ENCODE results near the gene ZNF716. TPM values are rescaled to one million over a fixed set of nuclear protein-coding genes. Genes with fewer than 3 reads are reported as not detected.

ZNF716 gene
- total RNA-seq, 1 experiment from 2014 or later, result not detected

DNA sequence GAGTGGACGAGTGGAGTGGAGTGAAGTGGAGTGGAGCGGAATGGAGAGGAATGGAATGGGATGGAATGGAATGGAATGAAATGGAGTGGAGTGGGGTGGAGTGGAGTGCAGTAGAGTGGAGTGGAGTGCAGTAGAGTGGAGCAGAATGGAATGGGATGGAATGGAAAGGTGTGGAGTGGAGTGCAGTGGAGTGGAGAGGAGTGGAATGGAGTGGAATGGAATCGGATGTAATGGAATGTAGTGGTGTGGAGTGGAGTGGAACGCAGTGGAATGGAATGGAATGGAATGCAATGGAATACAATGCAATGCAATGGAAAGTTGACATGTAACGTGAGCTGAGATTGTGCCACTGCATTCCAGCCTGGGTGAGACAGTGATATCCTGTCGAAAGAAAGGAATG, 46.4 kb downstream of the ZNF716 start:
- H3K4me1 ChIP-seq (ENCODE audit: control insufficient read depth in 1 of 2, insufficient read depth in 2 of 2, low read length in 2 of 2), result no peaks in the 10 kb centered on the region
- H3K27ac ChIP-seq (ENCODE audit: low read depth, low read length), result no peak overlapping the region
- H3K9me2 ChIP-seq (ENCODE audit: insufficient read depth), result no peaks in the 10 kb centered on the region
- CTCF ChIA-PET, result no interaction called here
- H3K36me3 ChIP-seq (ENCODE audit: control insufficient read depth in 1 of 2, insufficient read depth in 2 of 2, low read length in 2 of 2), result no peaks in the 10 kb centered on the region
- POLR2A ChIA-PET, result no interaction called here
- ATAC-seq (no peak), DNase-seq (ENCODE audit: low read depth, low spot score) (no peak)
- RAD21 ChIA-PET (ENCODE audit: low non-redundant PET in 1 of 2, low total read pairs in 2 of 2, uncharacterized antibody in 2 of 2, unreplicated experiment in 2 of 2), result no interaction called here
- BruUV-seq (replicated peaks), result no TSS peak
- intact Hi-C loops (cut with micrococcal nuclease), result no loop called here
- H2AFZ ChIP-seq (ENCODE audit: low read depth, low read length, poor library complexity, severe bottlenecking), result no peak overlapping the region
- H3K9ac ChIP-seq (ENCODE audit: low read length), result no peak overlapping the region
- no peak overlapping the region for H3K4me3 ChIP-seq (replicated peaks in 1 of 2; ENCODE audit: low read depth in 1 of 2, low read length in 2 of 2)
- H3K27me3 ChIP-seq (ENCODE audit: insufficient read depth, low read length), result no peaks in the 10 kb centered on the region
- no peaks in the 10 kb centered on the region for H3K79me2 ChIP-seq (ENCODE audit: insufficient read depth, low read length)
- no peak overlapping the region for H3K4me2 ChIP-seq (ENCODE audit: low read length)
- peaks cover 26 to 41% of the 10 kb centered on the region in 2 experiments; a peak in 3 of 4 replicates for H3K9me3 ChIP-seq (ENCODE audit: control insufficient read depth in 1 of 2, insufficient read depth in 1 of 2, low read depth in 1 of 2, low read length in 2 of 2)
- H4K20me1 ChIP-seq (ENCODE audit: insufficient read depth), result no peaks in the 10 kb centered on the region
- TF ChIP-seq RAD21 (IDR thresholded peaks at IDR 0.05; ENCODE audit: low read depth), result no peak
- TF ChIP-seq, protein P1, sequence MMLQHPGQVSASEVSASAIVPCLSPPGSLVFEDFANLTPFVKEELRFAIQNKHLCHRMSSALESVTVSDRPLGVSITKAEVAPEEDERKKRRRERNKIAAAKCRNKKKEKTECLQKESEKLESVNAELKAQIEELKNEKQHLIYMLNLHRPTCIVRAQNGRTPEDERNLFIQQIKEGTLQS (IDR thresholded peaks at IDR 0.05), result no peak
- TF ChIP-seq ZNF274 (IDR thresholded peaks at IDR 0.05; ENCODE audit: low read depth, low read length), result no peak
- no peak for TF ChIP-seq SP1 (IDR thresholded peaks at IDR 0.05; ENCODE audit: low read depth)
- no peak for TF ChIP-seq POLR2AphosphoS5 (IDR thresholded peaks at IDR 0.05; ENCODE audit: low read depth, low read length)

DNA sequence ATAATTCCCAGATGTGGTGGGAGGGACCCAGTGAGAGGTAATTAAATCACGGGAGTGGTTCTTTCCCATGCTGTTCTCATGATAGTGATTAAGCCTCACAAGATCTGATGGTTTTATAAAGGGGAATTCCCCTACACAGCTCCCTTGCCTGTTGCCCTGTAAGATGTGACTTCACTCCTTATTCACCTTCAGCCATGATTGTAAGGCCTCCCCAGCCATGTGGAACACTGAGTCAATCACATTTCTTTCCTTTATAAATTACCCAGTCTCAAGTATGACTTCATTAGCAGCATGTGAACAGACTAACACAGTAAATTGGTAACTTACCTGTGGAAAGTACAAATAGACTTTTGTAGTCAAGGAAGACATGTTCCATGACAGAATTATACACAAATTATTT, 55.2 kb downstream of the ZNF716 start:
- TF ChIP-seq EGR1 (IDR thresholded peaks at IDR 0.05; ENCODE audit: low read depth) (no peak), SP1 (IDR thresholded peaks at IDR 0.05; ENCODE audit: low read depth) (no peak), CBX3 (IDR thresholded peaks at IDR 0.05; ENCODE audit: low read depth) (no peak), JUND (IDR thresholded peaks at IDR 0.05) (no peak), TCF7L2 (IDR thresholded peaks at IDR 0.05; ENCODE audit: borderline replicate concordance, extremely low read depth, insufficient read depth, insufficient read length) (no peak), SIN3A (IDR thresholded peaks at IDR 0.05; ENCODE audit: low read depth) (no peak)
- TF ChIP-seq, protein P2, sequence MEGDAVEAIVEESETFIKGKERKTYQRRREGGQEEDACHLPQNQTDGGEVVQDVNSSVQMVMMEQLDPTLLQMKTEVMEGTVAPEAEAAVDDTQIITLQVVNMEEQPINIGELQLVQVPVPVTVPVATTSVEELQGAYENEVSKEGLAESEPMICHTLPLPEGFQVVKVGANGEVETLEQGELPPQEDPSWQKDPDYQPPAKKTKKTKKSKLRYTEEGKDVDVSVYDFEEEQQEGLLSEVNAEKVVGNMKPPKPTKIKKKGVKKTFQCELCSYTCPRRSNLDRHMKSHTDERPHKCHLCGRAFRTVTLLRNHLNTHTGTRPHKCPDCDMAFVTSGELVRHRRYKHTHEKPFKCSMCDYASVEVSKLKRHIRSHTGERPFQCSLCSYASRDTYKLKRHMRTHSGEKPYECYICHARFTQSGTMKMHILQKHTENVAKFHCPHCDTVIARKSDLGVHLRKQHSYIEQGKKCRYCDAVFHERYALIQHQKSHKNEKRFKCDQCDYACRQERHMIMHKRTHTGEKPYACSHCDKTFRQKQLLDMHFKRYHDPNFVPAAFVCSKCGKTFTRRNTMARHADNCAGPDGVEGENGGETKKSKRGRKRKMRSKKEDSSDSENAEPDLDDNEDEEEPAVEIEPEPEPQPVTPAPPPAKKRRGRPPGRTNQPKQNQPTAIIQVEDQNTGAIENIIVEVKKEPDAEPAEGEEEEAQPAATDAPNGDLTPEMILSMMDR (IDR thresholded peaks at IDR 0.05 in 2 of 3, conservative IDR thresholded peaks at IDR 0.05 in 1 of 3; ENCODE audit: borderline replicate concordance in 1 of 3, insufficient read depth in 1 of 3, low read depth in 2 of 3, low read length in 2 of 3), result no peak
- no peak for ATAC-seq
- ChIA-PET POLR2A (no interaction called here), CTCF (no interaction called here), RAD21 (ENCODE audit: low non-redundant PET in 1 of 2, low total read pairs in 2 of 2, uncharacterized antibody in 2 of 2, unreplicated experiment in 2 of 2) (no interaction called here)
- no TSS peak for BruUV-seq (replicated peaks)
- no peak overlapping the region for H3K9ac ChIP-seq (ENCODE audit: low read length)
- no peaks in the 10 kb centered on the region for H3K36me3 ChIP-seq (ENCODE audit: control insufficient read depth in 1 of 2, insufficient read depth in 2 of 2, low read length in 2 of 2)
- H3K79me2 ChIP-seq (ENCODE audit: insufficient read depth, low read length), result no peaks in the 10 kb centered on the region
- intact Hi-C loops (cut with micrococcal nuclease), result no loop called here
- DNase-seq (ENCODE audit: low read depth, low spot score), result no peak
- H2AFZ ChIP-seq (ENCODE audit: low read depth, low read length, poor library complexity, severe bottlenecking), result no peak overlapping the region
- no peaks in the 10 kb centered on the region for H4K20me1 ChIP-seq (ENCODE audit: insufficient read depth)
- H3K4me3 ChIP-seq (replicated peaks in 1 of 2; ENCODE audit: low read depth in 1 of 2, low read length in 2 of 2), result no peak overlapping the region
- H3K4me2 ChIP-seq (ENCODE audit: low read length), result no peak overlapping the region
- peaks cover 0 to 20% of the 10 kb centered on the region in 2 experiments; a peak in 2 of 4 replicates for H3K9me3 ChIP-seq (ENCODE audit: control insufficient read depth in 1 of 2, insufficient read depth in 1 of 2, low read depth in 1 of 2, low read length in 2 of 2)
- no peak overlapping the region for H3K27ac ChIP-seq (ENCODE audit: low read depth, low read length)
- no peaks in the 10 kb centered on the region for H3K4me1 ChIP-seq (ENCODE audit: control insufficient read depth in 1 of 2, insufficient read depth in 2 of 2, low read length in 2 of 2)
- no peaks in the 10 kb centered on the region for H3K9me2 ChIP-seq (ENCODE audit: insufficient read depth)
- H3K27me3 ChIP-seq (ENCODE audit: insufficient read depth, low read length), result no peaks in the 10 kb centered on the region

All from HCT116 (cell line).